K562 (cell line): ENCODE data around the gene IPO9. TPM values are rescaled to one million over a fixed set of nuclear protein-coding genes. Genes with fewer than 3 reads are reported as not detected.

Experiments used
- ARHGAP35 ChIP-seq: fragments of 450-650 bp; IDR thresholded peaks from 2 replicates; pipeline ENCODE4 v1.6.1; 2018; ENCODE audit not compliant: partially characterized antibody
- CCAR2 ChIP-seq: fragments of 200-400 bp; formaldehyde crosslinking; IDR thresholded peaks from 2 replicates; pipeline ENCODE4 v1.6.1; 2017; ENCODE audit warnings: mild to moderate bottlenecking, low read depth, low read length
- GMEB1 ChIP-seq: fragments of 250-450 bp; sonication (Bioruptor Pico); IDR thresholded peaks from 2 replicates; pipeline ENCODE4 v1.4.0; 2020; ENCODE audit warnings: mild to moderate bottlenecking
- HDGF ChIP-seq: fragments of 450-650 bp; IDR thresholded peaks from 2 replicates; pipeline ENCODE4 v1.6.1; 2016
- MAX ChIP-seq: sonication (generic); formaldehyde crosslinking; IDR thresholded peaks from 2 replicates; pipeline ENCODE4 v1.9.0; 2022; ENCODE audit warnings: mild to moderate bottlenecking, missing genetic modification reagents
- MGA ChIP-seq: fragments of 450-650 bp; IDR thresholded peaks from 2 replicates; pipeline ENCODE4 v1.6.1; 2016; ENCODE audit warnings: mild to moderate bottlenecking, moderate library complexity
- NR2F6 ChIP-seq: fragments of 450-650 bp; formaldehyde crosslinking; IDR thresholded peaks from 2 replicates; pipeline ENCODE4 v1.4.0; 2020; ENCODE audit warnings: mild to moderate bottlenecking
- POLR3G ChIP-seq: IDR thresholded peaks from 2 replicates; pipeline ENCODE4 v1.6.1; 2011; ENCODE audit not compliant: insufficient read length, insufficient replicate concordance; ENCODE audit errors: extremely low read depth
- PURB ChIP-seq: sonication (generic); formaldehyde crosslinking; IDR thresholded peaks from 2 replicates; pipeline ENCODE4 v1.9.0; 2021; ENCODE audit warnings: low read depth, mild to moderate bottlenecking, missing genetic modification reagents
- ZNF766 ChIP-seq: fragments of 200-800 bp; sonication (Bioruptor generic); conservative IDR thresholded peaks from 2 replicates; pipeline ENCODE4 v1.6.1; 2016; ENCODE audit warnings: missing genetic modification characterization, missing compliant biosample characterization
- ZSCAN32 ChIP-seq: fragments of 450-650 bp; formaldehyde crosslinking; IDR thresholded peaks from 2 replicates; pipeline ENCODE4 v1.4.0; 2020; ENCODE audit warnings: mild to moderate bottlenecking, moderate library complexity
- polyA plus RNA-seq, 8 experiments: library from polyadenylated mRNA; depleted of rRNA in 4 of 8; stranded (reverse) in 5 of 8; unstranded in 3 of 8; fragments of >200 nt; fragmentation: Nextera tagmentation in 2 of 8; fragmentation: Illumina TruSeq in 1 of 8; extraction: Ambion mirVana in 2 of 8; extraction: Trizol in 1 of 8; gene quantifications; 2 replicates each; pipeline versions ENCODE4 v1.2.1 to v1.2.3, GENCODE V29; 2011 to 2014; ENCODE audit warnings: inconsistent platforms in 1 of 8, missing spikeins in 1 of 8
- total RNA-seq, 7 experiments: library from RNA; depleted of rRNA in 6 of 7; stranded (reverse); fragments of >200 nt in 6 of 7; fragmentation: Illumina TruSeq in 2 of 7; extraction: Trizol in 2 of 7; gene quantifications; 2 replicates each; pipeline versions ENCODE4 v1.2.1 to v1.2.3, GENCODE V29; 2011 to 2021; ENCODE audit warnings: low replicate concordance in 1 of 7
- TF ChIP-seq, protein P1 (sequence below): sonication (generic); formaldehyde crosslinking; IDR thresholded peaks from 2 replicates; pipeline ENCODE4 v1.8.1; 2022; ENCODE audit warnings: missing genetic modification reagents

IPO9 gene
- total and polyA plus RNA-seq, 9 of the 15 experiments (the other 6 are each of a cell fraction or from before 2014, with no cell fraction given): 27.9 to 78.6 (median 43.9) TPM

DNA sequence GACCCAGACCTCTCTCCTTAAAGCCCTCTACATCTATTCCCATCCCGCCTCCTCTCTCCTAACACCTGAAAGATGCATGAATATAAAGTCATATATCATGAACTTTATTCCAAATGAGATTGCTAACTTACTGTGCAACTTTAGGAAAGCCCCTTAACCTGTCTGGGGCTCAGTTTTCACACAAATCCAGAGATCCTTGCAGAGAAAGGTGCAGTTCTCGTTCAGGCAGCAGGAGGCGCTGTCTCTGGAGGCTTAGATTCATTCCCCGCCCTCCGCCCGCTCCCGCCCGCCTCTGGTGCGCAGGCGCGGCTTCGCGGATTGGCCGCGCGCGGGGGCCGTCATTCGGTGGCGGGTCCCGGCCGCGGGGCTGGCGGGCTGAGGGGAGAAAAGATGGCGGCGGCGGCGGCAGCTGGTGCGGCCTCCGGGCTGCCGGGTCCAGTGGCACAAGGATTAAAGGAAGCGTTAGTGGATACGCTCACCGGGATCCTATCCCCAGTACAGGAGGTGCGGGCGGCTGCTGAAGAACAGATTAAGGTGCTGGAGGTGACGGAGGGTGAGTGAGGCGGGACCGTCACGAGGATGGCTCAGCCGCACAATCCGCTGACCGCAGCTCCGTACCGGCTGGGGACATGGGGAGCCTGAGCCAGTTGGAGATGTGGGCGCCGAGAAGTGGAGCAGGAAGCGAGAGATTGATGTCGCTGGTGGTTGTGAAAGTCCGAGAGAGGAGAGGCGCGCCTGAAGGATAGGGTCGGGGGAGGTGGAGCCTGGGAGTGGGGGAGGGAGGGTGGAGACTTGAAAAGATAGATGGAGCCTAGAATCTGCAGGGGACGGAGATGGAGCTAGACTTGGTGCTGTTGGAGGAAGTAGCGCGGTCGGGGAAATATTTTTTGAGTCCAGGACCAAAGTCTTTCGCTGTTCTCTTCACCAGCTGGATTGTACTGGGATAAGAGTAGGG is at the start of gene IPO9 (continued):
- TF ChIP-seq, protein P1, sequence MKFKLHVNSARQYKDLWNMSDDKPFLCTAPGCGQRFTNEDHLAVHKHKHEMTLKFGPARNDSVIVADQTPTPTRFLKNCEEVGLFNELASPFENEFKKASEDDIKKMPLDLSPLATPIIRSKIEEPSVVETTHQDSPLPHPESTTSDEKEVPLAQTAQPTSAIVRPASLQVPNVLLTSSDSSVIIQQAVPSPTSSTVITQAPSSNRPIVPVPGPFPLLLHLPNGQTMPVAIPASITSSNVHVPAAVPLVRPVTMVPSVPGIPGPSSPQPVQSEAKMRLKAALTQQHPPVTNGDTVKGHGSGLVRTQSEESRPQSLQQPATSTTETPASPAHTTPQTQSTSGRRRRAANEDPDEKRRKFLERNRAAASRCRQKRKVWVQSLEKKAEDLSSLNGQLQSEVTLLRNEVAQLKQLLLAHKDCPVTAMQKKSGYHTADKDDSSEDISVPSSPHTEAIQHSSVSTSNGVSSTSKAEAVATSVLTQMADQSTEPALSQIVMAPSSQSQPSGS: no peak
- TF ChIP-seq ZNF766 (0 out of 2 replicates have a peak, but pooled peaks have one; percentile 26), ZSCAN32 (CRISPR knock-in tag) (peak; percentile 66; the same call in 1 of the 2 replicates), MAX (CRISPR knock-in tag) (peak; percentile 78), HDGF (no peak), NR2F6 (CRISPR knock-in tag) (0 out of 2 replicates have a peak, but pooled peaks have one; percentile 61), POLR3G (no peak), ARHGAP35 (no peak), PURB (CRISPR knock-in tag) (no peak), MGA (no peak; the same call in 1 of the 2 replicates), CCAR2 (no peak), GMEB1 (no peak)
